HFFc6 (cell line): Measurements from ENCODE around the gene DDHD1. TPM values are rescaled to one million over a fixed set of nuclear protein-coding genes. Genes with fewer than 3 reads are reported as not detected.

ENCODE experiments used
- DNase-seq: peaks from one replicate; pipeline ENCODE4 v3.0.0-alpha.2; 2018
- H3K27ac Mint-ChIP-seq: 2 replicates; pipeline ENCODE4 v1.8.0; 2020; ENCODE audit warnings: mild to moderate bottlenecking, mixed read lengths
- H3K27me3 Mint-ChIP-seq: 2 replicates; pipeline ENCODE4 v1.8.0; 2021; ENCODE audit warnings: mild to moderate bottlenecking, moderate library complexity, mixed read lengths; ENCODE audit not compliant: insufficient read depth
- H3K36me3 Mint-ChIP-seq: 2 replicates; pipeline ENCODE4 v1.8.0; 2021; ENCODE audit warnings: low read depth, mixed read lengths
- H3K4me1 Mint-ChIP-seq: 2 replicates; pipeline ENCODE4 v1.8.0; 2020; ENCODE audit warnings: low read depth, mixed read lengths
- H3K4me3 Mint-ChIP-seq: 2 replicates; pipeline ENCODE4 v1.8.0; 2020; ENCODE audit warnings: mild to moderate bottlenecking, moderate library complexity, mixed read lengths
- H3K9me3 Mint-ChIP-seq: 2 replicates; pipeline ENCODE4 v1.8.0; 2020; ENCODE audit warnings: mild to moderate bottlenecking, mixed read lengths
- CTCF ChIP-seq: fragments of 200-600 bp; sonication (generic); IDR thresholded peaks from 2 replicates; pipeline ENCODE4 v1.5.0; 2021; ENCODE audit warnings: antibody characterized with exemption, mild to moderate bottlenecking
- total RNA-seq, 6 experiments: library from RNA; stranded (reverse); fragmentation: NEBNext Ultra II Directional; extraction: Animal tissue kit (Norgen Biotek cat#: 25700); gene quantifications; 2 replicates in 1 of 6; 3 replicates in 5 of 6; pipeline ENCODE4 v1.2.3, GENCODE V29; 2021

Gene DDHD1
- total RNA-seq, 6 experiments from 2014 or later, result 9.1 to 10.7 (median 9.7) TPM

GRCh38 chr14:53035336-53036210 is 117.5 kb downstream of the DDHD1 start:
- H3K27me3 Mint-ChIP-seq, result peaks cover 1% of the 10 kb centered on the region; the same call in 1 of the 2 replicates
- H3K36me3 Mint-ChIP-seq, result peaks cover 32% of the 10 kb centered on the region
- H3K4me1 Mint-ChIP-seq, result peaks cover 51% of the 10 kb centered on the region
- H3K4me3 Mint-ChIP-seq, result peak overlapping the region; percentile 1; the same call in 1 of the 2 replicates
- no peaks in the 10 kb centered on the region for H3K9me3 Mint-ChIP-seq
- DNase-seq, result no peak
- peak overlapping the region; percentile 19 for H3K27ac Mint-ChIP-seq
- no peak for TF ChIP-seq CTCF

- no peak overlapping the region for H3K27ac Mint-ChIP-seq
- no peaks in the 10 kb centered on the region for H3K9me3 Mint-ChIP-seq
Measured at GRCh38 chr14:53034688-53035230, 118.4 kb downstream of the DDHD1 start.

GRCh38 chr14:53034036-53034435 is 119.1 kb downstream of the DDHD1 start:
- Mint-ChIP-seq H3K36me3 (peaks cover 30% of the 10 kb centered on the region), H3K4me1 (peaks cover 59% of the 10 kb centered on the region), H3K4me3 (no peak overlapping the region), H3K27ac (no peak overlapping the region), H3K9me3 (no peaks in the 10 kb centered on the region), H3K27me3 (peaks cover 1% of the 10 kb centered on the region; the same call in 1 of the 2 replicates)
- DNase-seq, result no peak
- TF ChIP-seq CTCF, result no peak

More at GRCh38 chr14:53034688-53035230, 118.4 kb downstream of the DDHD1 start:
- peaks cover 35% of the 10 kb centered on the region for H3K36me3 Mint-ChIP-seq
- H3K4me3 Mint-ChIP-seq, result no peak overlapping the region
- peaks cover 59% of the 10 kb centered on the region for H3K4me1 Mint-ChIP-seq
- DNase-seq, result no peak
- TF ChIP-seq CTCF, result no peak
- H3K27me3 Mint-ChIP-seq, result peaks cover 1% of the 10 kb centered on the region; the same call in 1 of the 2 replicates

- H3K4me3 Mint-ChIP-seq, result peak overlapping the region; percentile 26; the same call in 1 of the 2 replicates
- no peak for DNase-seq
- peak overlapping the region; percentile 52; the same call in 1 of the 2 replicates for H3K27ac Mint-ChIP-seq
- no peaks in the 10 kb centered on the region for H3K9me3 Mint-ChIP-seq
- H3K36me3 Mint-ChIP-seq, result peaks cover 19% of the 10 kb centered on the region
- peaks cover 59% of the 10 kb centered on the region for H3K4me1 Mint-ChIP-seq
- no peak for TF ChIP-seq CTCF
- H3K27me3 Mint-ChIP-seq, result no peaks in the 10 kb centered on the region
Measured at GRCh38 chr14:53032838-53033390, 120.2 kb downstream of the DDHD1 start.

- H3K4me3 Mint-ChIP-seq, result peak overlapping the region; percentile 26
- peak; percentile 86 for DNase-seq
- peaks cover 59% of the 10 kb centered on the region for H3K4me1 Mint-ChIP-seq
- H3K9me3 Mint-ChIP-seq, result no peaks in the 10 kb centered on the region
- no peak for TF ChIP-seq CTCF
- H3K36me3 Mint-ChIP-seq, result peaks cover 12% of the 10 kb centered on the region
- H3K27me3 Mint-ChIP-seq, result no peaks in the 10 kb centered on the region
- peak overlapping the region; percentile 52 for H3K27ac Mint-ChIP-seq
Measured at GRCh38 chr14:53032161-53032803, 120.8 kb downstream of the DDHD1 start.
